HepG2 (cell line): ENCODE data around the gene KCNMA1.

Experiments
- CBFB ChIP-seq: sonication (generic); formaldehyde crosslinking; IDR thresholded peaks from 2 replicates; pipeline ENCODE4 v1.4.0; 2020; ENCODE audit warnings: missing genetic modification reagents
- CTCF ChIP-seq: sonication (generic); formaldehyde crosslinking; IDR thresholded peaks from 2 replicates; pipeline ENCODE4 v1.5.0; 2020; ENCODE audit warnings: mild to moderate bottlenecking, missing genetic modification reagents, moderate library complexity
- KMT2B ChIP-seq: IDR thresholded peaks from 2 replicates; pipeline ENCODE4 v1.6.1; 2016; ENCODE audit warnings: missing genetic modification reagents, missing compliant biosample characterization
- NPAS2 ChIP-seq: sonication (generic); formaldehyde crosslinking; IDR thresholded peaks from 2 replicates; pipeline ENCODE4 v1.8.0; 2022; ENCODE audit warnings: mild to moderate bottlenecking, missing genetic modification reagents, borderline replicate concordance
- TRIM24 ChIP-seq: sonication (generic); formaldehyde crosslinking; IDR thresholded peaks from 2 replicates; pipeline ENCODE4 v1.8.0; 2022; ENCODE audit warnings: mild to moderate bottlenecking, missing genetic modification reagents
- ZFP36 ChIP-seq: fragments of 150-350 bp; IDR thresholded peaks from 2 replicates; pipeline ENCODE4 v1.6.1; 2018; ENCODE audit warnings: borderline replicate concordance, low read length, low read depth; ENCODE audit not compliant: partially characterized antibody
- ZNF124 ChIP-seq: sonication (generic); formaldehyde crosslinking; IDR thresholded peaks from 2 replicates; pipeline ENCODE4 v1.4.0; 2020; ENCODE audit warnings: missing genetic modification reagents
- ZNF274 ChIP-seq: sonication (generic); formaldehyde crosslinking; IDR thresholded peaks from 2 replicates; pipeline ENCODE4 v1.5.1; 2020; ENCODE audit warnings: mild to moderate bottlenecking, missing genetic modification reagents
- ZNF614 ChIP-seq: IDR thresholded peaks from 2 replicates; pipeline ENCODE4 v1.6.1; 2018; ENCODE audit warnings: missing biosample characterization, missing genetic modification reagents, inconsistent platforms, borderline replicate concordance
- ZNF710 ChIP-seq: sonication (generic); formaldehyde crosslinking; IDR thresholded peaks from 2 replicates; pipeline ENCODE4 v1.5.0; 2020; ENCODE audit warnings: mild to moderate bottlenecking, missing genetic modification reagents, borderline replicate concordance
- ZNF766 ChIP-seq: sonication (generic); formaldehyde crosslinking; IDR thresholded peaks from 2 replicates; pipeline ENCODE4 v1.5.0; 2020; ENCODE audit warnings: missing genetic modification reagents, borderline replicate concordance
- TF ChIP-seq, protein P1 (sequence below): sonication (generic); formaldehyde crosslinking; IDR thresholded peaks from 2 replicates; pipeline ENCODE4 v1.4.0; 2020; ENCODE audit warnings: missing genetic modification reagents
- TF ChIP-seq, protein P2 (sequence below): sonication (generic); formaldehyde crosslinking; IDR thresholded peaks from 2 replicates; pipeline ENCODE4 v1.5.0; 2020; ENCODE audit warnings: missing genetic modification reagents
- TF ChIP-seq, protein P3 (sequence below): sonication (generic); formaldehyde crosslinking; IDR thresholded peaks from 2 replicates; pipeline ENCODE4 v1.5.0; 2020; ENCODE audit warnings: mild to moderate bottlenecking, missing genetic modification reagents

- TF ChIP-seq CTCF (CRISPR knock-in tag) (no peak), ZNF124 (CRISPR knock-in tag) (no peak), ZNF614 (CRISPR knock-in tag) (no peak), TRIM24 (no peak), ZNF274 (CRISPR knock-in tag) (no peak), NPAS2 (no peak), KMT2B (CRISPR knock-in tag) (no peak), ZFP36 (no peak), ZNF710 (CRISPR knock-in tag) (no peak), CBFB (CRISPR knock-in tag) (no peak), ZNF766 (no peak)
- TF ChIP-seq, protein P1, sequence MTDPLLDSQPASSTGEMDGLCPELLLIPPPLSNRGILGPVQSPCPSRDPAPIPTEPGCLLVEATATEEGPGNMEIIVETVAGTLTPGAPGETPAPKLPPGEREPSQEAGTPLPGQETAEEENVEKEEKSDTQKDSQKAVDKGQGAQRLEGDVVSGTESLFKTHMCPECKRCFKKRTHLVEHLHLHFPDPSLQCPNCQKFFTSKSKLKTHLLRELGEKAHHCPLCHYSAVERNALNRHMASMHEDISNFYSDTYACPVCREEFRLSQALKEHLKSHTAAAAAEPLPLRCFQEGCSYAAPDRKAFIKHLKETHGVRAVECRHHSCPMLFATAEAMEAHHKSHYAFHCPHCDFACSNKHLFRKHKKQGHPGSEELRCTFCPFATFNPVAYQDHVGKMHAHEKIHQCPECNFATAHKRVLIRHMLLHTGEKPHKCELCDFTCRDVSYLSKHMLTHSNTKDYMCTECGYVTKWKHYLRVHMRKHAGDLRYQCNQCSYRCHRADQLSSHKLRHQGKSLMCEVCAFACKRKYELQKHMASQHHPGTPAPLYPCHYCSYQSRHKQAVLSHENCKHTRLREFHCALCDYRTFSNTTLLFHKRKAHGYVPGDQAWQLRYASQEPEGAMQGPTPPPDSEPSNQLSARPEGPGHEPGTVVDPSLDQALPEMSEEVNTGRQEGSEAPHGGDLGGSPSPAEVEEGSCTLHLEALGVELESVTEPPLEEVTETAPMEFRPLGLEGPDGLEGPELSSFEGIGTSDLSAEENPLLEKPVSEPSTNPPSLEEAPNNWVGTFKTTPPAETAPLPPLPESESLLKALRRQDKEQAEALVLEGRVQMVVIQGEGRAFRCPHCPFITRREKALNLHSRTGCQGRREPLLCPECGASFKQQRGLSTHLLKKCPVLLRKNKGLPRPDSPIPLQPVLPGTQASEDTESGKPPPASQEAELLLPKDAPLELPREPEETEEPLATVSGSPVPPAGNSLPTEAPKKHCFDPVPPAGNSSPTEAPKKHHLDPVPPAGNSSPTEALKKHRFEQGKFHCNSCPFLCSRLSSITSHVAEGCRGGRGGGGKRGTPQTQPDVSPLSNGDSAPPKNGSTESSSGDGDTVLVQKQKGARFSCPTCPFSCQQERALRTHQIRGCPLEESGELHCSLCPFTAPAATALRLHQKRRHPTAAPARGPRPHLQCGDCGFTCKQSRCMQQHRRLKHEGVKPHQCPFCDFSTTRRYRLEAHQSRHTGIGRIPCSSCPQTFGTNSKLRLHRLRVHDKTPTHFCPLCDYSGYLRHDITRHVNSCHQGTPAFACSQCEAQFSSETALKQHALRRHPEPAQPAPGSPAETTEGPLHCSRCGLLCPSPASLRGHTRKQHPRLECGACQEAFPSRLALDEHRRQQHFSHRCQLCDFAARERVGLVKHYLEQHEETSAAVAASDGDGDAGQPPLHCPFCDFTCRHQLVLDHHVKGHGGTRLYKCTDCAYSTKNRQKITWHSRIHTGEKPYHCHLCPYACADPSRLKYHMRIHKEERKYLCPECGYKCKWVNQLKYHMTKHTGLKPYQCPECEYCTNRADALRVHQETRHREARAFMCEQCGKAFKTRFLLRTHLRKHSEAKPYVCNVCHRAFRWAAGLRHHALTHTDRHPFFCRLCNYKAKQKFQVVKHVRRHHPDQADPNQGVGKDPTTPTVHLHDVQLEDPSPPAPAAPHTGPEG: no peak
- TF ChIP-seq, protein P2, sequence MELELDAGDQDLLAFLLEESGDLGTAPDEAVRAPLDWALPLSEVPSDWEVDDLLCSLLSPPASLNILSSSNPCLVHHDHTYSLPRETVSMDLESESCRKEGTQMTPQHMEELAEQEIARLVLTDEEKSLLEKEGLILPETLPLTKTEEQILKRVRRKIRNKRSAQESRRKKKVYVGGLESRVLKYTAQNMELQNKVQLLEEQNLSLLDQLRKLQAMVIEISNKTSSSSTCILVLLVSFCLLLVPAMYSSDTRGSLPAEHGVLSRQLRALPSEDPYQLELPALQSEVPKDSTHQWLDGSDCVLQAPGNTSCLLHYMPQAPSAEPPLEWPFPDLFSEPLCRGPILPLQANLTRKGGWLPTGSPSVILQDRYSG: no peak
- TF ChIP-seq, protein P3, sequence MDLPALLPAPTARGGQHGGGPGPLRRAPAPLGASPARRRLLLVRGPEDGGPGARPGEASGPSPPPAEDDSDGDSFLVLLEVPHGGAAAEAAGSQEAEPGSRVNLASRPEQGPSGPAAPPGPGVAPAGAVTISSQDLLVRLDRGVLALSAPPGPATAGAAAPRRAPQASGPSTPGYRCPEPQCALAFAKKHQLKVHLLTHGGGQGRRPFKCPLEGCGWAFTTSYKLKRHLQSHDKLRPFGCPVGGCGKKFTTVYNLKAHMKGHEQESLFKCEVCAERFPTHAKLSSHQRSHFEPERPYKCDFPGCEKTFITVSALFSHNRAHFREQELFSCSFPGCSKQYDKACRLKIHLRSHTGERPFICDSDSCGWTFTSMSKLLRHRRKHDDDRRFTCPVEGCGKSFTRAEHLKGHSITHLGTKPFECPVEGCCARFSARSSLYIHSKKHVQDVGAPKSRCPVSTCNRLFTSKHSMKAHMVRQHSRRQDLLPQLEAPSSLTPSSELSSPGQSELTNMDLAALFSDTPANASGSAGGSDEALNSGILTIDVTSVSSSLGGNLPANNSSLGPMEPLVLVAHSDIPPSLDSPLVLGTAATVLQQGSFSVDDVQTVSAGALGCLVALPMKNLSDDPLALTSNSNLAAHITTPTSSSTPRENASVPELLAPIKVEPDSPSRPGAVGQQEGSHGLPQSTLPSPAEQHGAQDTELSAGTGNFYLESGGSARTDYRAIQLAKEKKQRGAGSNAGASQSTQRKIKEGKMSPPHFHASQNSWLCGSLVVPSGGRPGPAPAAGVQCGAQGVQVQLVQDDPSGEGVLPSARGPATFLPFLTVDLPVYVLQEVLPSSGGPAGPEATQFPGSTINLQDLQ (CRISPR knock-in tag): no peak
Measured at GRCh38 chr10:77125231-77125630, 512.4 kb downstream of the KCNMA1 start.
